Measurements from ENCODE around the gene SLC12A6. TPM values are rescaled to one million over a fixed set of nuclear protein-coding genes. Genes with fewer than 3 reads are reported as not detected.
A peak's percentile ranks its signal among the peaks of the same experiment; 100 is the strongest.

SLC12A6 gene
- total and polyA plus RNA-seq, 2 of the 13 experiments (the other 11 are each of a cell fraction or from before 2014, with no cell fraction given), result 15.2 to 30.1 TPM

- TF ChIP-seq RNF219 (CRISPR knock-in tag; IDR thresholded peaks at IDR 0.05) (no peak), SRSF4 (IDR thresholded peaks at IDR 0.05; ENCODE audit: low read depth, low read length, poor library complexity, severe bottlenecking) (no peak), ZNF547 (CRISPR knock-in tag; IDR thresholded peaks at IDR 0.05) (peak; percentile 92), ZNF44 (CRISPR knock-in tag; IDR thresholded peaks at IDR 0.05) (no peak), ZFYVE20 (CRISPR knock-in tag; IDR thresholded peaks at IDR 0.05; ENCODE audit: borderline replicate concordance, low read depth) (no peak), TAF1 (CRISPR knock-in tag; IDR thresholded peaks at IDR 0.05) (peak; percentile 89), STAT5B (CRISPR knock-in tag; IDR thresholded peaks at IDR 0.05) (no peak), GABPB1 (CRISPR knock-in tag; IDR thresholded peaks at IDR 0.05) (peak; percentile 83; the same call in 1 of the 2 replicates), ZBTB10 (CRISPR knock-in tag; IDR thresholded peaks at IDR 0.05; ENCODE audit: borderline replicate concordance) (no peak), ZNF335 (CRISPR knock-in tag; IDR thresholded peaks at IDR 0.05) (peak; percentile 35; the same call in 1 of the 2 replicates), HNF4A (CRISPR knock-in tag; IDR thresholded peaks at IDR 0.05) (no peak), SP4 (CRISPR knock-in tag; IDR thresholded peaks at IDR 0.05) (no peak; the same call in 1 of the 2 replicates), TBX3 (IDR thresholded peaks at IDR 0.05; ENCODE audit: borderline replicate concordance) (no peak), TARDBP (CRISPR knock-in tag; IDR thresholded peaks at IDR 0.05) (peak; percentile 35; the same call in 1 of the 2 replicates), FOXK1 (CRISPR knock-in tag; IDR thresholded peaks at IDR 0.05; ENCODE audit: borderline replicate concordance, low read depth) (peak; percentile 52; the same call in 1 of the 2 replicates), ZNF619 (CRISPR knock-in tag; IDR thresholded peaks at IDR 0.05) (no peak), ZNF878 (CRISPR knock-in tag; IDR thresholded peaks at IDR 0.05) (no peak), RELA (CRISPR knock-in tag; IDR thresholded peaks at IDR 0.05) (no peak)
- TF ChIP-seq, protein P1, sequence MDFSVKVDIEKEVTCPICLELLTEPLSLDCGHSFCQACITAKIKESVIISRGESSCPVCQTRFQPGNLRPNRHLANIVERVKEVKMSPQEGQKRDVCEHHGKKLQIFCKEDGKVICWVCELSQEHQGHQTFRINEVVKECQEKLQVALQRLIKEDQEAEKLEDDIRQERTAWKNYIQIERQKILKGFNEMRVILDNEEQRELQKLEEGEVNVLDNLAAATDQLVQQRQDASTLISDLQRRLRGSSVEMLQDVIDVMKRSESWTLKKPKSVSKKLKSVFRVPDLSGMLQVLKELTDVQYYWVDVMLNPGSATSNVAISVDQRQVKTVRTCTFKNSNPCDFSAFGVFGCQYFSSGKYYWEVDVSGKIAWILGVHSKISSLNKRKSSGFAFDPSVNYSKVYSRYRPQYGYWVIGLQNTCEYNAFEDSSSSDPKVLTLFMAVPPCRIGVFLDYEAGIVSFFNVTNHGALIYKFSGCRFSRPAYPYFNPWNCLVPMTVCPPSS (IDR thresholded peaks at IDR 0.05), result no peak
- TF ChIP-seq, protein P2, sequence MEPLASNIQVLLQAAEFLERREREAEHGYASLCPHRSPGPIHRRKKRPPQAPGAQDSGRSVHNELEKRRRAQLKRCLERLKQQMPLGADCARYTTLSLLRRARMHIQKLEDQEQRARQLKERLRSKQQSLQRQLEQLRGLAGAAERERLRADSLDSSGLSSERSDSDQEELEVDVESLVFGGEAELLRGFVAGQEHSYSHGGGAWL (CRISPR knock-in tag; IDR thresholded peaks at IDR 0.05), result peak; percentile 91
These were observed 29.8 kb upstream of the SLC12A6 start, which contains the start of gene LPCAT4 (continued) for GRCh38 chr15:34367101-34368081.

Data from HepG2 (cell line).